Hindlimb muscle (tissue), 1 donor: ENCODE data around the gene ARRB1. TPM values are rescaled to one million over a fixed set of nuclear protein-coding genes. Genes with fewer than 3 reads are reported as not detected.
"Not testable (repeated sequence)": the region's sequence is repeated elsewhere in the genome, so short reads cannot be mapped to it uniquely, and the experiment has no call there.

ENCODE experiments used
- DNase-seq: peaks from one replicate; pipeline ENCODE4 v3.0.0-alpha.2; 2013
- polyA plus RNA-seq: library from polyadenylated mRNA; unstranded; fragments of 120-200 nt; gene quantifications from one replicate; pipeline ENCODE4 v1.2.1, GENCODE V29; 2013; ENCODE audit not compliant: insufficient read length

The ARRB1 gene
- polyA plus RNA-seq, 1 donor: 20.6 TPM

DNA sequence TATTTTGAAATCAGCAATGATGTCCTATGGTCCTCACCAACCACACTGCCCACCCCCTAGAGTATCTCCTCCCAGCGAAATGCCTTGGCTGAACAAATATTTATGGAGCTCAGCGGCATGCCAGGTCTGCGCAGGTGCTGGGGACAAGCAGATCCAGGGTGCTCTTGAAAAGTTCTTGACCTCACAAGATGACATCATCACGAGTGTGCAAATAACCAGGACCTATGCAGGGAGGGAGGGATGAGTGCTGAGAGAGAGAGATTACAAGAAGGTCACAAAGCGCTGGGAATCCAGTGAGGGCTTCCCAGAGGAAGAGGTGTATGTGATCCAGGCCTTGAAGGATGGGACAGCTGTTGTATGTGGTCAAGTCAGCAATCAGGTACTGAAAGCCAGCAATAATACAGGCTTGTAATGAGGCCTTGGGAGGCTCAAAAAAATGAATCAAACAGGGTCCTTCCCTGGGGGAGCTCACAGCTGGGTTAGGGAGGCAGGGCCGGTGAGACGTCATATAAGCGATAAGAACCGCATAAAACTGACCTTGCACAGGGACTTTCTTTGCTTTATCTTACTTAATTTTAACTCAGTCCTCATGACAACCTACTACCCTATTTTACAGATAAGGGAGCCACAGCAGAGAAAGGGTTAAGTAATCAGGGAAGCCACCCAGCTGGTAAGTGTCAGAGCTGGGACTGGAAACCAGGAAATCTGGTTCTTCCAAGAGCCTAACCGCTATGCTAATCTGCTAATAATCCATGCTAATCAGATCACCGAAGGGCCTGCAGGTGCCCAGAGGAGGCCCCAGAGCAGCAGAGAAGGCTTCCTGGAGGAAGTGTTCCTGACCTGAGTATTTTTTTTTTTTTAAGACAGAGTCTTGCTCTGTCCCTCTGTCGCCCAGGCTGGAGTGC, 8.2 kb downstream of the ARRB1 start:
- DNase-seq: no peak

DNA sequence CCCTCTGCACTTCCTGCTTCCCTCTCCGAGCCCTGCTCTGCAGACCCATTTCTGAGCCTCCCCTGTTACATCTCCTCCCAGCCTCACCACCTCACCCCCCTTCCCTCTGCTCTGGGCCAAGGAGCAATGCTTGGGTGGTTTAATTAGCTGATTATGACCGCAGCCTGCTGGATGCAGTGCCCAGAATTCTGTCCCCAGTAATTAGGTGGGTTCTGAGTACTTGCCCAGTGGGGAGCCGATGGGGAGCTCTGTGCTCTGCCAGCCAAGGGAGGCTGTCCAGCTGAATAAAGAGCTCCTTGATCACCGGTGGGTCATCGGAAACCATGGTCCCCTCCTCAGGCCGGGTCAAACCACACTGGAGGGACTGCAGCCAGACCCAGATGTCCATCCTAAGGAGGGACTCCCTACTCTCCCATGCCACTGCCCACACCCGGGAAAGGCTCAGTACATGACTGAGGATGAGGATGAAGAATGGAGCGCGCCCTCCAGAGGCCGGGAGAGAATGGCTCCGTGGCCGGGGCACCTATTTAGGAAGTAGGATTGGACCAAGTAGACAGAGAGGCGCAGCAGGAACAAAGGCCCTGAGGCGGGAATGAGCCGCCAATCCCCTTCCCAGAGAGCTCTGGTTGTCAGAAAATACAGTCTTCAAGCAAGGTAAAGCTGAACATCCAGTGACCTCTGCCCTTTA, 9.1 kb downstream of the ARRB1 start:
- no peak for DNase-seq

DNA sequence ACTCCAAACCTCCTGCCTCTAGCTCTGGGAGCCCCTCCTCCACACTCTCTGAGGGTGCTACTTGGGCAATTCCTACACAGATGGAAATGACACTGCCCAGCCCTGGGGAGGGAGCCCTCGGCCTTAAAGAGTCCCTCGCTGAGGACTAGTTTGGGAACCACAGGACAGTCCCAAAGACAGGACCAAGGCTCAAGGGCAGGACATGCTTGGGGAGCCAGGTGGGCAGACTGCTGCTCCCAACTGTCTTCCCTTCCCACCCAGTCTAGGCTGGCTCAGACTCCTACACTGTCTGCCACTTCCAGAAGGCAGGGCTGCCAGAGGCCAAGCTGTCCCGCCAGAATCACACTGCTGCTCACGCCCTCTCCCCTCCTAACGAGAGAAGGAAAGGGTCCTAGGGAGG, 9.8 kb downstream of the ARRB1 start:
- no peak for DNase-seq

DNA sequence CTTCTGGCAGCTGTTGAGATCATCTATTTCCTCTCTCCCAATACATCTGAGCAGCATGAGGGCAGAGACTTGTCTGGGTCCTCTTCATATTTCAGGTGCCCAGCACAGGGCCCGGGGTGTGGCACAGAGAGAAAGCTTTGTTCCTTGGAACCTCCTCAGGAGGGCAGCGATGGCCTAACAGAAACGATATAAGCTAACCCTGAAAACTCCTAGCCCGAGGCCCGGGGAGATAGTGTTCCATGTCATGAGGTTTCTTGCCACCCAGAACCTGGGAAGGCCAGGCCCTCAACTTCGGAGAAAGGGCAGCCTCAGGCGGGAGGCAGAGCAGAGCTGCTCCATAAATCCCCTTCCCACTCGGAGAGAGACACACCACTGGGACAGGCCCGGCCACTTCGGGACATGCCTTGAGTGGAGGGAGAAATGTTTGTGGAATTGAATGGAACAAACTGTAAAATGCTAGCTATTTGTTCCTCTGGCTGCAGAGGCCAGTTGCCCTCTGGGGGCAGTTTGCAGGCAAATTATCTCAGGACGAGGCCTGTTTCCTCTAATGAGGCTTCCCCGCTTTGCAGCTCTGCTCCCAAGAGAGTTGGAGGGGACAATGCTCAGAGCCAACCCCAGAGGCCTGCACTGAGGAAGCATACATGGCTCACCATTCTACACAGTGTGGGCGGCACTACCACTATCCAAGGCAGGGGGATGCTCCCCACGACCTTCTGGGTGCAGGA, 11.6 kb downstream of the ARRB1 start:
- no peak for DNase-seq

- no peak for DNase-seq
Measured at GRCh38 chr11:75338516-75339208, 12.8 kb downstream of the ARRB1 start.

GRCh38 chr11:75337195-75337654, 14.2 kb downstream of the ARRB1 start:
- DNase-seq: no peak

GRCh38 chr11:75334976-75335375, 16.5 kb downstream of the ARRB1 start:
- DNase-seq: no peak

GRCh38 chr11:75334402-75334891, 17.0 kb downstream of the ARRB1 start:
- no peak for DNase-seq

DNA sequence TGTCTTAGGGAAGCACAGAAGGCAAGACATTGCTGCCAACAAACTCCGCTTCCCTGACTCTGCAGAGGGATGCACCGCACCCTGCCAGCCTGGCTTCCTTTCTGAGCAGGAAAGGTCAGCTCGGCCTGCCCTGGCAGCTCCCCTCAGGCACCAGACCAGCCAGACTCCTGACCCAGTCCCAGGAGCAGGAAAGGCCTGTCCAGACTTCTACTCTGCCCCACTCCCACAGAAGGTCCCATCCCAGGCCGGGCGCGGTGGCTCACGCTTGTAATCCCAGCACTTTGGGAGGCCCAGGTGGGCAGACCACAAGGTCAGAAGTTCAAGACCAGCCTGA, 17.7 kb downstream of the ARRB1 start:
- DNase-seq: no peak

- DNase-seq: no peak
Measured at GRCh38 chr11:75333022-75333806, 18.2 kb downstream of the ARRB1 start.

DNA sequence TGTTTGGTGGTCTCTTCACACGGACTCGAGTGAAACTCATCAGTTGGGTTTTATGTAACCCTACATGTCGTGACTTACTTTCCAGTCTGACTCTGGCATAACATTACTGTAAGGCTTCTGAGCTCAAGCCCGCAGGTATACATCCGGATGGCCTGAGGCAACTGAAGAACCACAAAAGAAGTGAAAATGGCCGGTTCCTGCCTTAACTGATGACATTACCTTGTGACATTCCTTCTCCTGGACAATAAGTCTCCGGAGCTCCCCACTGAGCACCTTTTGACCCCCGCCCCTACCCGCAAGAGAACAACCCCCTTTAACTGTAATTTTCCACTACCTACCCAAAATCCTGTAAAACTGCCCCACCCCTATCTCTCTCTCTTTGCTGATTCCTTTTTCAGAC, 19.7 kb downstream of the ARRB1 start:
- not testable (repeated sequence) for DNase-seq

- DNase-seq: not testable (repeated sequence)
Measured at GRCh38 chr11:75331304-75331703, 20.2 kb downstream of the ARRB1 start.

- not testable (repeated sequence) for DNase-seq
Measured at GRCh38 chr11:75330886-75331285, 20.6 kb downstream of the ARRB1 start.

GRCh38 chr11:75330291-75330690, 21.2 kb downstream of the ARRB1 start:
- DNase-seq: no peak

DNA sequence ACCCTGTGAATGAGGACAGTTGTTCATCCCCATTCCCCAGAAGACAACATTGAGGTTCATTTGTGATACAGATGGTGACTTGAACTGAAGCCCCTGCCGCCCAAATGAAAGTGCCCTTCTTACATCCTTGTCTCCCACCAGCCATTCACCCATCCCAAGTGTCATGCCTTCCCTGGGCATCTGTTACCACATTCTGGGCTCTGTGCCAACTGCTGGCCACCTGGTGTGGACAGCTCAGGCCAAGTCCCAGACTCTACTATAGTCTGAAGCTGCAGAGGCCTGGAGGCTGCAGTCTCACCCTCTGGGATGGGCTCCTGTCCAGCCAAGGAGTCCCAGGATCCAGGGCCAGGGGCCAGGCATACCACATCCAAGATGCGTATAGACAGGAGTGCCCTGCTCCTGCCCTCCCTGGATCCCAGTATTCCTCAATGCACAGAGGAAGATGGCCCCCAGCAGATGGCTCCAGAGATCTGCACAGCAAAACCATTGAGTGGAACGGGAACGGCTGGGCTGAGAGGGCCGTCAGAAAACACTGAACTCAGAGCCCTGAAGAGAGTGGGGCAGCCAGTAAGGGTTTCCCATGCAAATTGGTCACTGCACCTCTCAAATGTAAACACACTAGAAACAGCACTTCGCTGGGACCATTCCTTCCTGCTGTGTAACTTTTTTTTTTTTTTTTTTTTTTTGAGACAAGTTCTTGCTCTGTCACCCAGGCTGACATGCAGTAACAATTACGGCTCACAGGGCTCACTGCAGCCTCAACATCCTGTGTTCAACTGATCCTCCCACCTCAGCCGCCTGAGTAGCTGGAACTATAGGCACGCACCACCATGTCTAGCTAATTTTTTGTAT, 22.8 kb downstream of the ARRB1 start:
- peak; percentile 57 for DNase-seq

- no peak for DNase-seq
Measured at GRCh38 chr11:75326439-75326810, 25.0 kb downstream of the ARRB1 start.

- no peak for DNase-seq
Measured at GRCh38 chr11:75325713-75326438, 25.6 kb downstream of the ARRB1 start.

DNA sequence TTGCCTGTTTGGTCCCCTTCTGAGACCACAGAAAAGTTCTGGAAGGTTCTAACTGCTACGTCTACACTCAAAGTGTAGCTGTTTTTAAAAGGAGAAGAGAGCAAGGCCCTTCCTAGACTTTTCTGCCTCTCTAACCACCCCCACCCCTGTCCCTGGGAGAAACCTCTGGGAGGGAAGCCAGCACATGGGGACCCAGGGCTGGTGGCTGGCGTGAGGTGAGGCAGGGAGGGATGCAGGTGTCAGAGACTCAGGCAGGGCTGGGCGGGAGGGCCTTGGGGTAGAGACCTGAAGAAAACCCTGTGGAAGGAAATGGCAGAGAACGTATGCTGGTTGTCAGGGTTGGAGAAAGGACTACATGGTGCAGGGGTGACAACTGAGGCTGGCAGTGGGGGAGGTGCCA, 26.7 kb downstream of the ARRB1 start:
- DNase-seq: no peak

DNA sequence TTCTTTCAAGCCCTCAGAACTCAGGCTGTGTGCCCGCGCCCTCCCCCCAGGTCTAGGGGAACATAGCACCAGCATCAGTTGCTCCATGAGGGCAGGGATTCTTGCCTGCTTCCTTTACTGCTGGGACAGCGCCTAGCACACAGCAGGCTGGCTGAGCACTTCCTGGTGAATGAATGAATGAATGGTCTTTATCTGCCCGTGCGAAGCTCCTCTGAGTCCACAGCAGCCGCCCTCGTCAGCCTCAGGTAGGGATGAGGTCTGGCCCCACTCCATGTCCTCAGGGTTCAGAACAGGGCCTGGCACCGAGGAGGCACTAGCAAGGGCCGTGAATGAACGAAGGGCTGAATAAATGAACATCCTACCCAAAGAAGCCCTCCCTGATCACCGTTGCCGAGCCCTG, 27.3 kb downstream of the ARRB1 start:
- no peak for DNase-seq

DNA sequence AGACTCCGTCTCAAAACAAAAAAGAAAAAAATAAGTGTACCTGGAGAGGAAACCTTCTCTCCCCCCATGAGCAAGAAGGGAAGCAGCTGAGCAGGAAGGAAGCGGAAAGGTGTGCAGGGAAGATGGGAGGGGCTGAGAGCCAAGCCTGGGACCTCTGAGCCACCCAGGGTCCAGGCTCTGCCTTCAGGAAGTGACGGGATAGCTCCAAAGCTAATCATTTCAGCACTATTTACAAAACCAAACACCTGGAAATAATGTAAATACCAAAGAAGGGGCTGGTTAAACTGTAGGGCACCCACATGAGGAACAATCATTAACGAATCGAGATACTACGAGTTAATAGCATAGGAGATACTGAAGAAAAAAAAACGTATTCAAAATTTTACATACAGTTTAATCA, 27.9 kb downstream of the ARRB1 start:
- DNase-seq: no peak
